Stimulated activated CD8-positive, alpha-beta memory T cell treated with anti-CD3 and anti-CD28 coated beads, Interleukin-4, amount 100 ng/mL, for 24 hours (primary cell): ENCODE measurements around the gene ACSM6.
"Not testable (repeated sequence)": the region's sequence is repeated elsewhere in the genome, so short reads cannot be mapped to it uniquely, and the experiment has no call there.

Experiments used
- DNase-seq: peaks from one replicate; pipeline ENCODE4 v3.0.0-alpha.2; 2020; ENCODE audit warnings: low read depth

The ACSM6 gene

GRCh38 chr10:95217476-95217875, 23.4 kb downstream of the ACSM6 start:
- no peak for DNase-seq

GRCh38 chr10:95220539-95220938, 26.5 kb downstream of the ACSM6 start:
- DNase-seq: no peak

GRCh38 chr10:95221124-95221523, 27.1 kb downstream of the ACSM6 start:
- no peak for DNase-seq

GRCh38 chr10:95225136-95225535, 31.1 kb downstream of the ACSM6 start:
- DNase-seq: no peak

GRCh38 chr10:95228934-95229723, 35.1 kb downstream of the ACSM6 start:
- DNase-seq: not testable (repeated sequence)

- no peak for DNase-seq
These were observed 35.9 kb downstream of the ACSM6 start for GRCh38 chr10:95229724-95230627.

GRCh38 chr10:95230677-95231586, 36.9 kb downstream of the ACSM6 start:
- DNase-seq: peak; percentile 46

GRCh38 chr10:95233377-95234034, 39.5 kb downstream of the ACSM6 start:
- no peak for DNase-seq

GRCh38 chr10:95234951-95235350, 40.9 kb downstream of the ACSM6 start:
- DNase-seq: no peak

- no peak for DNase-seq
These were observed 41.6 kb downstream of the ACSM6 start for GRCh38 chr10:95235676-95236067.

- DNase-seq: no peak
These were observed 42.2 kb downstream of the ACSM6 start for GRCh38 chr10:95236068-95236903.

GRCh38 chr10:95237376-95238170, 43.5 kb downstream of the ACSM6 start:
- DNase-seq: no peak

GRCh38 chr10:95240096-95240495, 46.1 kb downstream of the ACSM6 start:
- DNase-seq: not testable (repeated sequence)

- no peak for DNase-seq
These were observed 46.8 kb downstream of the ACSM6 start for GRCh38 chr10:95240811-95241210.

- DNase-seq: no peak
These were observed 47.5 kb downstream of the ACSM6 start for GRCh38 chr10:95241533-95241932.

- DNase-seq: no peak
These were observed 48.7 kb downstream of the ACSM6 start for GRCh38 chr10:95242581-95243317.

GRCh38 chr10:95243318-95243617, 49.2 kb downstream of the ACSM6 start:
- no peak for DNase-seq

GRCh38 chr10:95244152-95244551, 50.1 kb downstream of the ACSM6 start:
- no peak for DNase-seq

- DNase-seq: no peak
These were observed 51.5 kb downstream of the ACSM6 start for GRCh38 chr10:95245425-95246055.
